Stomach (tissue), 4 donors: ENCODE data around the gene KCNT1.

Source experiments
- EP300 ChIP-seq: sonication (generic); formaldehyde crosslinking; IDR thresholded peaks from one replicate; pipeline ENCODE4 v1.6.1; 2017; ENCODE audit warnings: antibody characterized with exemption
- POLR2A ChIP-seq, 4 donors: fragments of 450-650 bp; IDR thresholded peaks; one replicate each; pipeline ENCODE4 v1.6.1; 2016; ENCODE audit warnings: antibody characterized with exemption in 4 of 4, control low read depth in 2 of 4, mild to moderate bottlenecking in 1 of 4, moderate library complexity in 1 of 4
- POLR2AphosphoS5 ChIP-seq, 3 donors: sonication (generic); formaldehyde crosslinking; IDR thresholded peaks; one replicate each; pipeline ENCODE4 v1.6.1; 2016; ENCODE audit warnings: antibody characterized with exemption in 3 of 3
- TF ChIP-seq, protein P1 (sequence below), 7 experiments: fragments of 450-650 bp in 4 of 7; fragments of 200-600 bp in 3 of 7; sonication (generic) in 3 of 7; IDR thresholded peaks; one replicate each; pipeline ENCODE4 v1.5.1; 2016 to 2019; ENCODE audit warnings: antibody characterized with exemption in 7 of 7, control low read depth in 2 of 7, mild to moderate bottlenecking in 1 of 7

DNA sequence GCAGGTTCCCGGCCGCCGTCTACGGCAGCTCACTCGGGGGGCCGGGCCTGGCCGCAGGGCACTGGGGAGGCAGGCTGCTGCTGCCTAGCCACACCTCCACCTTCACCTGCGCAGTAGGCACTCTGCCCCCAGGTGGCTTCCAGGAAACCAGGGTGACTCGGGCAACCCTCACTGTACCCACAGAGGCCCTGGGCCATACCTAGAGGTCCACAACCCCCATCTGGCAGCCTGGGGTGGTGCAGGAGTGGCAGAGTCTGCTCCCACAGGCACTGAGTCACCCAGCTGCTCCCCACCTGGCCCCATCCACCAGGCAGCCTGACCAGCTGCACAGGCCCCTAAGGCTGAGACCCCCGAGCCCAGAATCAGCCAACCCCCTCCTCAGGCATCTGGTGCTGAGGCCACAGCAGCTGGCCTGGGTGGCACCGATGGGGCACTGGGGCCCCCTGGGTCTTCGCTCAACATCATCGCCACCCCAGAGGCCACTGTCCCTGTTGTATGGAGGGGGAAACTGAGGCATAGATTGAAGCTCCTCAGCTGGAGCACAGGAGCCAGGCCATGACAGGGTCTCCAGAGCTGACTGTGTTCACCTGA lies 70.2 kb downstream of the KCNT1 start:
- TF ChIP-seq, protein P1, sequence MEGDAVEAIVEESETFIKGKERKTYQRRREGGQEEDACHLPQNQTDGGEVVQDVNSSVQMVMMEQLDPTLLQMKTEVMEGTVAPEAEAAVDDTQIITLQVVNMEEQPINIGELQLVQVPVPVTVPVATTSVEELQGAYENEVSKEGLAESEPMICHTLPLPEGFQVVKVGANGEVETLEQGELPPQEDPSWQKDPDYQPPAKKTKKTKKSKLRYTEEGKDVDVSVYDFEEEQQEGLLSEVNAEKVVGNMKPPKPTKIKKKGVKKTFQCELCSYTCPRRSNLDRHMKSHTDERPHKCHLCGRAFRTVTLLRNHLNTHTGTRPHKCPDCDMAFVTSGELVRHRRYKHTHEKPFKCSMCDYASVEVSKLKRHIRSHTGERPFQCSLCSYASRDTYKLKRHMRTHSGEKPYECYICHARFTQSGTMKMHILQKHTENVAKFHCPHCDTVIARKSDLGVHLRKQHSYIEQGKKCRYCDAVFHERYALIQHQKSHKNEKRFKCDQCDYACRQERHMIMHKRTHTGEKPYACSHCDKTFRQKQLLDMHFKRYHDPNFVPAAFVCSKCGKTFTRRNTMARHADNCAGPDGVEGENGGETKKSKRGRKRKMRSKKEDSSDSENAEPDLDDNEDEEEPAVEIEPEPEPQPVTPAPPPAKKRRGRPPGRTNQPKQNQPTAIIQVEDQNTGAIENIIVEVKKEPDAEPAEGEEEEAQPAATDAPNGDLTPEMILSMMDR (IDR thresholded peaks at IDR 0.05): no peak
- TF ChIP-seq POLR2AphosphoS5 (IDR thresholded peaks at IDR 0.05) (no peak), POLR2A (IDR thresholded peaks at IDR 0.05) (no peak), EP300 (no peak)
